ENCODE results near the gene SP100.

Gene SP100

GRCh38 chr2:230542751-230543150, 126.8 kb downstream of the SP100 start:
- no peak overlapping the region for H3K27ac ChIP-seq

DNA sequence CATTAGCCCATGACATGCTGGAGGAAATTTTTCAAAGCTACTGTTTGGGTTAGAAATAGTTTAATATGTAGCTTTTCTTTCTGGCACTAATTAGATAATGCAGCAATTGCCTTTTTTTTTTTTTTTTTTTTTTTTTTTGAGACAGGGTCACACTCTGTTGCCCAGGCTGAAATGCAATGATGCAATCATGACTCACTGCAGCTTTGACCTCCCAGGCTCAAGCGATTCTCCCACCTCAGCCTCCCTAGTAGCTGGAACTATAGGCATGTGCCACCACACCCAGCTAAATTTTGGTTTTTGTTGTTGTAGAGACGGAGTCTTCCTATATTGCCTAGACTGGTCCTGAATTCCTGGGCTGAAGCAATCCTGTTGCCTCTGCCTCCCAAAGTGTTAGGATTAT, 136.2 kb downstream of the SP100 start:
- TF ChIP-seq, protein P1, sequence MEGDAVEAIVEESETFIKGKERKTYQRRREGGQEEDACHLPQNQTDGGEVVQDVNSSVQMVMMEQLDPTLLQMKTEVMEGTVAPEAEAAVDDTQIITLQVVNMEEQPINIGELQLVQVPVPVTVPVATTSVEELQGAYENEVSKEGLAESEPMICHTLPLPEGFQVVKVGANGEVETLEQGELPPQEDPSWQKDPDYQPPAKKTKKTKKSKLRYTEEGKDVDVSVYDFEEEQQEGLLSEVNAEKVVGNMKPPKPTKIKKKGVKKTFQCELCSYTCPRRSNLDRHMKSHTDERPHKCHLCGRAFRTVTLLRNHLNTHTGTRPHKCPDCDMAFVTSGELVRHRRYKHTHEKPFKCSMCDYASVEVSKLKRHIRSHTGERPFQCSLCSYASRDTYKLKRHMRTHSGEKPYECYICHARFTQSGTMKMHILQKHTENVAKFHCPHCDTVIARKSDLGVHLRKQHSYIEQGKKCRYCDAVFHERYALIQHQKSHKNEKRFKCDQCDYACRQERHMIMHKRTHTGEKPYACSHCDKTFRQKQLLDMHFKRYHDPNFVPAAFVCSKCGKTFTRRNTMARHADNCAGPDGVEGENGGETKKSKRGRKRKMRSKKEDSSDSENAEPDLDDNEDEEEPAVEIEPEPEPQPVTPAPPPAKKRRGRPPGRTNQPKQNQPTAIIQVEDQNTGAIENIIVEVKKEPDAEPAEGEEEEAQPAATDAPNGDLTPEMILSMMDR (IDR thresholded peaks at IDR 0.05): no peak
- H3K36me3 ChIP-seq: no peaks in the 10 kb centered on the region
- no peaks in the 10 kb centered on the region for H3K4me1 ChIP-seq (ENCODE audit: control insufficient read depth in 1 of 2, insufficient read depth in 1 of 2, low read depth in 1 of 2, low read length in 1 of 2)

More at GRCh38 chr2:230542751-230543150, 126.8 kb downstream of the SP100 start:
- no peaks in the 10 kb centered on the region for H3K4me1 ChIP-seq (ENCODE audit: control insufficient read depth in 1 of 2, insufficient read depth in 1 of 2, low read depth in 1 of 2, low read length in 1 of 2)
- TF ChIP-seq, protein P1 (IDR thresholded peaks at IDR 0.05): no peak
- H3K36me3 ChIP-seq: peaks cover 58% of the 10 kb centered on the region
- no peaks in the 10 kb centered on the region for H3K27me3 ChIP-seq
- H3K9me3 ChIP-seq: no peaks in the 10 kb centered on the region
- no peak overlapping the region for H3K4me3 ChIP-seq (ENCODE audit: low read depth in 1 of 2, low read length in 1 of 2)

DNA sequence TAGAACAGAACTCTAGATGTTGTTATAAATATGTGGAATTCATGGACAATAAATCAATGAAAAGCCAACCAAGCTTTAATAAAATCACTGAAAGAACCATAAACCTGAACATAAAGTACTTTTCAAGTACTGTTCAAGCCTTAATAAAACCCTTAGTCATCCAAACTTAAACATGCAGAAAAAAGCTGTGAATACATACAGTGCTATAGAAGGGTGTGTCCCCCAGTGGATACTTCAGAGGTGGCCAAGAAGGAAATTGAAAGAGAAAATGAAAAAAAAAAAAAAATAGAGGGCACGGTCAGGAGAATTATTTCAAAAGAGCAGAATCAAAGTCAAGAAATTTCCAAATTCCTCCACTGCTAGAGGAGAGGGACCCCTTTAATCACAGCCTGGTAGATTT, 141.1 kb downstream of the SP100 start:
- no peak overlapping the region for H3K4me3 ChIP-seq (ENCODE audit: low read depth in 1 of 2, low read length in 1 of 2)
- TF ChIP-seq, protein P1 (IDR thresholded peaks at IDR 0.05): no peak
- no peak overlapping the region for H3K27ac ChIP-seq
- H3K4me1 ChIP-seq (ENCODE audit: control insufficient read depth in 1 of 2, insufficient read depth in 1 of 2, low read depth in 1 of 2, low read length in 1 of 2): no peaks in the 10 kb centered on the region
- H3K9me3 ChIP-seq: no peaks in the 10 kb centered on the region
- no peaks in the 10 kb centered on the region for H3K27me3 ChIP-seq
- no peaks in the 10 kb centered on the region for H3K36me3 ChIP-seq

More for the DNA sequence above, 136.2 kb downstream of the SP100 start:
- Histone ChIP-seq H3K9me3 (no peaks in the 10 kb centered on the region), H3K27me3 (no peaks in the 10 kb centered on the region), H3K4me3 (ENCODE audit: low read depth in 1 of 2, low read length in 1 of 2) (no peak overlapping the region), H3K27ac (no peak overlapping the region)

- H3K9me3 ChIP-seq: no peaks in the 10 kb centered on the region
- H3K4me1 ChIP-seq (ENCODE audit: control insufficient read depth in 1 of 2, insufficient read depth in 1 of 2, low read depth in 1 of 2, low read length in 1 of 2): peaks cover 10 to 16% of the 10 kb centered on the region in 2 experiments
- TF ChIP-seq, protein P1 (IDR thresholded peaks at IDR 0.05): no peak
- no peaks in the 10 kb centered on the region for H3K27me3 ChIP-seq
- peak overlapping the region; percentile 15 to 33 for H3K4me3 ChIP-seq (ENCODE audit: low read depth in 1 of 2, low read length in 1 of 2)
- no peaks in the 10 kb centered on the region for H3K36me3 ChIP-seq
- peak overlapping the region; percentile 72 for H3K27ac ChIP-seq
Measured at GRCh38 chr2:230564805-230565779, 149.1 kb downstream of the SP100 start.

- Histone ChIP-seq H3K4me1 (ENCODE audit: control insufficient read depth in 1 of 2, insufficient read depth in 1 of 2, low read depth in 1 of 2, low read length in 1 of 2) (peaks cover 10 to 14% of the 10 kb centered on the region in 2 experiments), H3K9me3 (no peaks in the 10 kb centered on the region), H3K36me3 (no peaks in the 10 kb centered on the region), H3K4me3 (ENCODE audit: low read depth in 1 of 2, low read length in 1 of 2) (no peak overlapping the region), H3K27ac (no peak overlapping the region), H3K27me3 (no peaks in the 10 kb centered on the region)
- TF ChIP-seq, protein P1 (IDR thresholded peaks at IDR 0.05): no peak
Measured at GRCh38 chr2:230569298-230569697, 153.3 kb downstream of the SP100 start.
